HG03108 (cell line): ENCODE measurements around the gene GNAL.
"Not testable (repeated sequence)": the region's sequence is repeated elsewhere in the genome, so short reads cannot be mapped to it uniquely, and the experiment has no call there.

Experiments
- ATAC-seq: cut with Tn5 transposase; IDR thresholded peaks from one replicate; pipeline ENCODE4 v1.9.1; 2021; ENCODE audit warnings: moderate library complexity; ENCODE audit not compliant: unreplicated experiment

Gene GNAL

GRCh38 chr18:11897781-11898180 is 208.7 kb downstream of the GNAL start:
- ATAC-seq, result no peak

- ATAC-seq, result no peak
Observed at GRCh38 chr18:11899063-11899462, 210.0 kb downstream of the GNAL start.

DNA sequence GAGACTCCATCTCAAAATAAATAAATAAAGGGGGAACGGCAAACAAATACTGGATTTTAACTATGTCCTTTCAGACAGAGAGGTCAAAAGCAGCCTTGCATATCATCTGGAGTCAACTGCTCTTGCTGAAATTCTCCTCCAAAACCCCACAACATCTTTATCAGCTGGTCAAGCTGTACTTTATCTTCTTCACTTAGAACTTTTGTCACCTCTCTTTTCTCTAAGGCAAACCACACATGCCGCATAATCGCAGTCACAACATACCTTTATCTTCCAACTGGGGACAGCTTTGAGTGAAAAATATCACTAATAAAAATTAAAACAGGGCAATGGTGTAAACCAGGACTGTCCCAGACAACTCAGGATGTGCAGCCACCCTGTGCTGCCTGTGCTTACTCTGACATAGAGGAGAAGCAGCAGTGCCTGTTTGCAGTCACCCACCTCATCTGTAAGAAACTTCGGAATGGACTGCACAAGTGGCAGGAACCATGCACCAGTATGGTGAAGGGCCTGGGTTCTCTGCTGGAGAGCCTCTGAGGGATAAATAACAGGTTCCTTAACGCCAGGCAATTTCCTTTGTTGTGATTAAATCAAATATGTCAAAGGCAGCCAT is 212.9 kb downstream of the GNAL start:
- ATAC-seq, result no peak

DNA sequence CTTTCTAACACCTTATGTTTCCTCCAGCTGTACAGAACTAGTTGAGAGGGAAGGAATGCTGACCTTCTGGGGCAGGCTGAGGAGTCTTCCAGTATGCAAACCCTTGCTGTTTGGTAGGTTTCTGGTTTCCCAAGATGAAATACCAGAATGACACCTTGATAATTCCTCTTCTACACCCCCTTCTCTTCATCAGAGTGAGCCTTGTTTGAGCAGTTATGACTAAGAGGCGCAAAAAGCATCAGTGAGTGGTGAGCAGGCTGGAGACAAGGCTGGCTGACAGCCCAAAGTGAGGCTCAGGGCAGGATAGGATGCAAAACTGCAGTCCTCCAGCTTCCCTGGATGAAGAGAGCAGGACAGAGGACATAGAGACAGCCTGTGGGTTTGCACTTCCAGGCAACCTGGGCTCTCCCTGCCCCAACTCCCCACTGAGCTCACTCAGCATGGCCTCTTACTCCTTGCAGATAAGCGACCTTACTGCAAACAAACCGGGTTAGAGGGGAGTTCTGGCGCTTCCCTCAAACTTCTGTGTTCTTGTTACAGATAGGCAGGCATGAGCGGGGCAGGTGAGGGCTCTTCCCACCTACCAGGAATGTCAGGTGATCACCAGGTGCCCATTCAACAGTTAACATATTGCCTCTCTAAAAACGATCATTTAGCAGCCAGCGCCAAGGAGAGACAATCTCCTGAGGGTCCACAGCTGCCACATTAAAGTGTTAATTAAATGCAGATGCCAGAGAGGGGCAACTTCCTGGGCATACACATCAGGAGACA is 213.6 kb downstream of the GNAL start:
- no peak for ATAC-seq

DNA sequence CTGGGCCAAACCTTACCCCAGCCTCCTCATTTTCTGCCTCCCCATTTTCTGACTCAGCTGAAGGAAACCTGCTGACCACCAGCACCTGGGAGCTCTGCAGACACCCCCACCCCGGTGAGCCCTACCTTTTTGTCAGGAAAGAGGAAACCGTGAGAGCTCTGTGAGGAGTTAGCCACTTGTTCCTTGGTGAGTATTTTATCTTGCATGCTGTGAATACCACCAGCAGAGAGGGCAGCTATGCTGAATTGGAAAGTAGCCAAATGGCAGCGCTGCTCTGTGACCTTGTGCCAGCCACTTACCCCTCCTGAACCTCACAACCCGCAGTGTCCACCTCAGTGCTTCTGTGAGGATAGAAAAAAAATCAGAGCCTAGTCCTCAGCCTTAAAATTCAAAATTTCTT is 216.5 kb downstream of the GNAL start:
- no peak for ATAC-seq

DNA sequence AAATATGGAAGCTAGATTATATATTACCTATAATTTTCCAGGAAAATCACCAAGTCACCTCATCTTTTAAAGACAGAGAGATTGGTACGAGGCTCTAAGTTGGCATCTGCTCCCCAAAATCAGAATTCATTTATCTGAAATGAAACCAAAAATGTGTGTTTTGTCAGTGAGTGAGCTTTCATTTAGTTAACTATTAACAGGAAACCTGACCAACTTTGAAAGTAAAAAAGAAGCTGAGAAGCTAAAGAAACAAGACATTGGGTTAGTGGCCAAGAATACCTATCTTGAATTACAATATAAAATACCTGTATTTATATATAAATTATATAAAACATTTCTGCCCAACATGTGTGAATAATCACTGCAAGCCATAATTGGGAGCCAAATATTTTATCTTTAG is 217.1 kb downstream of the GNAL start:
- ATAC-seq, result no peak

DNA sequence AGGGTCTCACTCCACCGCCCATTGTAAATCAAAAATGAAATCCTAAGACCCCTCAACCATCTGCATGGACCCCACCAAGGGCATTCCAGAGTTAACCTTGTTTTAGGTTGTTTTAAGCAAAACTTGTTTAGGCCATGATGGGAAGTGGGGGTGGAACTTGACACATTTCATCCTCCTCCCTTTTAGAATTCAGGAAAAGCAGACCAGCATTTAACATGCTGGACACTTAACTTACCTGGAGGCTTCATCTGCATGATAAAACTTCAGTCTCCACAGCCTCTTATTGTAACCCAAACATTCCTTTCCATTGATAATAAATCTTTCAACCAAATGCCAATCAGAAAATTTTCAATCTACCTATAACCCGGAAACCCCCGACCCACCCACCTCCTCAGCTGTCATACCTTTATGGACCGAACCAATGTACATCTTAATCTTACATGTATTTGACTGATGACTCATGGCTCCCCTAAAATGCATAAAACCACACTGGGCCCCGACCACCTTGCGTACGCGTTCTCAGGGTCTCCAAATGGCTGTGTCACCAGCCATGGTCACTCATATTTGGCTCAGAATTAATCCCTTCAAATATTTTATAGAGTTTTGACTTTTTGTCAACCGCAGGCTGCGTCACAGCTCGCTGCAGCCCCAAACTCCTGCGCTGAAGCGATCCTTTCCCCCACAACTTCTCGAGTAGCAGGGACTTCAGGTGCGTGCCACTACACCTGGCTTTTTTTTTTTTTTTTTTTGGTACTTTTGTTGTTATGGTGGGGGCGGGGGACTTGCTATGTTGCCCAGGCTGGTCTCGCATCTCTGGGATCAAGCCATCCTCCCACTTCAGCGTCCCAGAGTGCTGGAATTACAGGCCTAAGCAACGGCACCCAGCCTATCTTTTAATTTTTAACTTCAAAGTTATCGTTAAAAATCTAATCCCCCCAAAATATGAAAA is 218.1 kb downstream of the GNAL start:
- ATAC-seq, result no peak

DNA sequence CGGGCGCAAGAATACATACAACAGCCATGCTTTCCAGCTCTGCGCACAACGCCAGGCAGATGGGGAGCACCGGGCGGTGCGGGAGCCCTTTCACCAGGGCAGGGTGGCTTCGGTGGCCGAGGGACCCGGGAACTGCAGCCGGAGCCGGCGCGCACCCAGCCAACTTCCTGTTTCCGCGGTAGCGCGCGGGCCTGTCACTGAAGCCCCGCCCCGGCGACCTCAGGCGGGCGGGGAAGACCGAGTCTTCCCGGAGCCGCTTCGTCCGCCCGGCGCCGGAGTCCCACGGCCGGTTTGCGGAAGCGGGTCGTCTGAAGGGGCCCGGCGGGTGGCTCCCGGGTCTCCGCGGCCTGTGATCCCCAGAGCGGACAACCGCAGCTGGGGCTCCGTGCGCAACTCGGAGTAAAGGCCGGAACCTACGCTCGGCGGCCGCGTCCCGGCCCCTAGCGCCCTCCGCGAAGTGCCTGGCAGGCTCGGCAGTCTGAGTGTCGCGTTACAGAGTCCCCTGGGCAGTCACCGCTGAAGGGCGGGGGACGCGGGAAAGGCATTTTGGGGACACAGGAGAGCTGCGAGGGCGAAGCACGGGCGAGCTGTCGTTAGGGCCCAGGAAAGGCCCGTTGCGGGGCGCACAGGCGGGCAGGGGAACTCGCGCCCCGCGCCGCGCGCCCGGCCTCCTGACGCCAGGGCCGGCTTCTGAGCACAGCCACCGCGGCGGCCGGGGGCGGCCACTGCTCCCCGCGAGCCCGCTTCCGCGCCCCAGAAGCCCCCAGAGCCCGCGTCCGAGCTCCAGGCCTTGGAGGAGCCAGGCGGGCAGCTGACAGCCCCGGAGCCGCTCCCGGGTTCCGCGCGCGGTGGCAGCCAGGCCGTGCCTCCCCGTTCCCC is 219.4 kb downstream of the GNAL start, which contains the start of gene MPPE1:
Gene MPPE1 (minus strand): TSS at position 136 of the 879 bp plus-strand sequence. CDS start 11,053 bp downstream, outside the sequence.
- ATAC-seq, result peak; percentile 88

DNA sequence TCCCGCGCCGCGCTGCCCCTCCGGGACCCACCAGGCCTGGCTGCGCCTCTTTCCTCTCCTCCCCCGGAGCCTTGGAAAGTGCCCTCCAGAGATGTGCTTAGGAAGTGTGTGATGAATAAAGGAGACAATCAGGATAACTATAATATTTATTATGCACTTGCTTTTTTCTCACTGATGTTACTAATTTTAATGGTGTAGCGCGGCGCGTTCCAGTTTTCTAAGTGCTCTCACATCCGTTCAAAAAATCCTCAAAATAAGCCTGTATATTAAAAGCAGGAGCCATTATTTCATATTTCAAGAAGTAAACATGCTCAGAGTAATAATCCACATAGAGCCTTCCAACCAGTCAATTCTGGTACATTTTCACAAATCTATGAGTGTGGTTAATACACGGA is 220.0 kb downstream of the GNAL start:
- no peak for ATAC-seq

GRCh38 chr18:11909591-11910026 is 220.5 kb downstream of the GNAL start:
- ATAC-seq, result no peak

GRCh38 chr18:11916880-11917279 is 227.8 kb downstream of the GNAL start:
- ATAC-seq, result not testable (repeated sequence)

DNA sequence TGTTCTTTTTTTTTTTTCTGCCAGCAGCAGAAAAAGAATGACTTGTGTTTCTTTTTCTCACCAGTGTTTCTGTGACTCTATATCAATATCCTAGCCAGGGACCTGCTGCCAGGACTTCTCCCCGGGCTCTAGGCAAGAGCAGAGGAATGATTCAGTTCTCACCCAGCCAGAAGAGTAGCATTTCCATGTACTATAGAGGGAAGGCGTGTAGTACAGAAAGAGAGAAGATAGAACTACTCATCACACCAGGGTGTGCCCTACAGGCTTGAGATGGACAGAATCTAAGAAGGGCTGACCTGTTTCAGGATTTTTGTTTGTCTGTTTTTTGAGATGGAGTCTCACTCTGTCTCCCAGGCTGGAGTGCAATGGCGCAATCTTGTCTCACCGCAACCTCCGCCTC is 230.5 kb downstream of the GNAL start:
- ATAC-seq, result not testable (repeated sequence)

- no peak for ATAC-seq
Observed at GRCh38 chr18:11923450-11923849, 234.4 kb downstream of the GNAL start.

GRCh38 chr18:11925800-11926481 is 236.9 kb downstream of the GNAL start:
- no peak for ATAC-seq

- no peak for ATAC-seq
Observed at GRCh38 chr18:11927497-11927896, 238.4 kb downstream of the GNAL start.

DNA sequence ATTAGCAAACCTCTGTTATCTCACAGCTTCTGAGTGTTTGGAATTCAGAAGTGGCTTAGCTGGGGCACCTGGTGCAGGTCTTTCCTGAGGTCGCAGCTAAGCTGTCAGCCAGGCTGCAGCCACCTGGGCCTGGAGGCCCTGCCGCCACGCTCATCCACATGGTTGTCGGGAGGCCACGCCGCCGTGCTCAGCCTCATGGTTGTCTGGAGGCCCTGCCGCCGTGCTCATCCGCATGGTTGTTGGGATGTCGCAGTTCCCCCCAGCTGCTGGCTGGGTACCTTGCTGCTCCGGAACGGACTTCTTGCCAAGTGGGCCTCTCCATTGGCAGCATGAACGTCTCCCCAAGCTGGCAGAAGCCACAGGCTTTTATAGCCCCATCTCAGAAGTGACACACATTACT is 243.3 kb downstream of the GNAL start:
- ATAC-seq, result no peak
